SK-N-MC (cell line): ENCODE measurements around the gene DDHD1.
"Not testable (repeated sequence)": the region's sequence is repeated elsewhere in the genome, so short reads cannot be mapped to it uniquely, and the experiment has no call there.

Source experiments
- EZH2 ChIP-seq: fragments of 200-600 bp; sonication (generic); IDR thresholded peaks from one replicate; pipeline ENCODE4 v1.6.1; 2017; ENCODE audit warnings: antibody characterized with exemption
- POLR2AphosphoS5 ChIP-seq: IDR thresholded peaks from 2 replicates; pipeline ENCODE4 v1.6.1; 2012; ENCODE audit warnings: mild to moderate bottlenecking, low read depth, low read length, borderline replicate concordance

DNA sequence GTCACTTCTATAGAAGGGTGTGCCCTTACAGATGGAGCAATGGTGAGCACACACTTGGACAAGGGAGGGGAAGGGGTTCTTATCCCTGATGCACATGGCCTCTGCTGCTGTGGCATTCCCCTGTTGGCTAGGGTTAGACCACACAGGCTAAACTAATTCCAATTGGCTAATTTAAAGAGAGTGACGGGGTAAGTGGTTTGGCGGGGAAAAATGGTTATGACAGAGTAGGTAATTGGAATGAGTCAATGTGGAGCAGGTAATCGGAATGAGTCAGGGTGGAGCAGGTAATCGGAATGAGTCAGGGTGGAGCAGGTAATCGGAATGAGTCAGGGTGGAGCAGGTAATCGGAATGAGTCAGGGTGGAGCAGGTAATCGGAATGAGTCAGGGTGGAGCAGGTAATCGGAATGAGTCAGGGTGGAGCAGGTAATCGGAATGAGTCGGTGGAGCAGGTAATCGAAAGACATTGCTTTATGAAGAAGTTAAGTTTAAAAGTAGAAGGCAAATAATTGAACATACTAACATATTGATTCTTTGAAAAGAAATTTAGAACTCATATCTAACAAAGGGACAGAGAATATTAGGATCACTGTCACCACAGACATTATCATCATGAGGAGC is 28.4 kb upstream of the DDHD1 start:
- not testable (repeated sequence) for TF ChIP-seq EZH2, POLR2AphosphoS5
